HepG2 (cell line): ENCODE measurements around the gene ARHGAP33. TPM values are rescaled to one million over a fixed set of nuclear protein-coding genes. Genes with fewer than 3 reads are reported as not detected.

Experiments used
- HDAC6 ChIP-seq: fragments of 200-600 bp; sonication (generic); IDR thresholded peaks from 2 replicates; pipeline ENCODE4 v1.7.0; 2017; ENCODE audit warnings: mild to moderate bottlenecking, antibody characterized with exemption, low read length, low read depth
- HOXD1 ChIP-seq: sonication (generic); formaldehyde crosslinking; IDR thresholded peaks from 2 replicates; pipeline ENCODE4 v1.5.0; 2020; ENCODE audit warnings: missing genetic modification reagents
- MAFK ChIP-seq, 2 experiments: IDR thresholded peaks in 1 of 2; conservative IDR thresholded peaks in 1 of 2; 2 replicates each; pipeline ENCODE4 v1.6.1; 2011; ENCODE audit warnings: improper control_type of control experiment in 2 of 2, low read length in 2 of 2
- SSRP1 ChIP-seq: IDR thresholded peaks from 2 replicates; pipeline ENCODE4 v1.6.1; 2016; ENCODE audit warnings: control low read depth
- TBX2 ChIP-seq: sonication (generic); formaldehyde crosslinking; IDR thresholded peaks from 2 replicates; pipeline ENCODE4 v1.5.0; 2020; ENCODE audit warnings: missing genetic modification reagents, mild to moderate bottlenecking, borderline replicate concordance
- ZNF234 ChIP-seq: sonication (generic); formaldehyde crosslinking; conservative IDR thresholded peaks from 2 replicates; pipeline ENCODE4 v1.5.1; 2020; ENCODE audit warnings: mild to moderate bottlenecking, missing genetic modification reagents
- ZNF674 ChIP-seq: sonication (generic); formaldehyde crosslinking; IDR thresholded peaks from 2 replicates; pipeline ENCODE4 v1.5.0; 2020; ENCODE audit warnings: low read depth, mild to moderate bottlenecking, missing genetic modification reagents
- polyA plus RNA-seq, 8 experiments: library from polyadenylated mRNA; depleted of rRNA in 3 of 8; stranded (reverse) in 7 of 8; unstranded in 1 of 8; fragments of >200 nt; fragmentation: Illumina TruSeq in 4 of 8; extraction: Trizol in 4 of 8; gene quantifications; 2 replicates each; pipeline versions ENCODE4 v1.2.1 to v1.2.3, GENCODE V29; 2011 to 2016; ENCODE audit warnings: low read depth in 4 of 8, missing spikeins in 1 of 8, mixed read lengths in 1 of 8; ENCODE audit not compliant: insufficient read depth in 1 of 8
- total RNA-seq, 5 experiments: library from RNA; depleted of rRNA; stranded (reverse); fragments of >200 nt; fragmentation: Illumina TruSeq; extraction: Trizol; gene quantifications; 2 replicates each; pipeline ENCODE4 v1.2.3, GENCODE V29; 2016; ENCODE audit warnings: low read depth in 1 of 5
- TF ChIP-seq, protein P1 (sequence below), 2 experiments: fragments of 450-650 bp in 1 of 2; sonication (generic) in 1 of 2; formaldehyde crosslinking in 1 of 2; IDR thresholded peaks; 2 replicates each; pipeline versions ENCODE4 v1.6.1 to v1.8.0; 2016 to 2022; ENCODE audit warnings: antibody characterized with exemption in 1 of 2, mild to moderate bottlenecking in 1 of 2, missing genetic modification reagents in 1 of 2
- TF ChIP-seq, protein P2 (sequence below): sonication (generic); formaldehyde crosslinking; IDR thresholded peaks from 2 replicates; pipeline ENCODE4 v1.8.0; 2022; ENCODE audit warnings: missing genetic modification reagents, low read depth, mild to moderate bottlenecking, borderline replicate concordance
- TF ChIP-seq, protein P3 (sequence below): sonication (generic); formaldehyde crosslinking; IDR thresholded peaks from 2 replicates; pipeline ENCODE4 v1.4.0; 2020; ENCODE audit warnings: missing genetic modification reagents
- TF ChIP-seq, protein P4 (sequence below): sonication (generic); formaldehyde crosslinking; IDR thresholded peaks from 2 replicates; pipeline ENCODE4; 2020; ENCODE audit warnings: missing genetic modification reagents, mild to moderate bottlenecking, borderline replicate concordance

Gene ARHGAP33
- total and polyA plus RNA-seq, 2 of the 13 experiments (the other 11 are each of a cell fraction or from before 2014, with no cell fraction given): 1.3 to 2.7 TPM

DNA sequence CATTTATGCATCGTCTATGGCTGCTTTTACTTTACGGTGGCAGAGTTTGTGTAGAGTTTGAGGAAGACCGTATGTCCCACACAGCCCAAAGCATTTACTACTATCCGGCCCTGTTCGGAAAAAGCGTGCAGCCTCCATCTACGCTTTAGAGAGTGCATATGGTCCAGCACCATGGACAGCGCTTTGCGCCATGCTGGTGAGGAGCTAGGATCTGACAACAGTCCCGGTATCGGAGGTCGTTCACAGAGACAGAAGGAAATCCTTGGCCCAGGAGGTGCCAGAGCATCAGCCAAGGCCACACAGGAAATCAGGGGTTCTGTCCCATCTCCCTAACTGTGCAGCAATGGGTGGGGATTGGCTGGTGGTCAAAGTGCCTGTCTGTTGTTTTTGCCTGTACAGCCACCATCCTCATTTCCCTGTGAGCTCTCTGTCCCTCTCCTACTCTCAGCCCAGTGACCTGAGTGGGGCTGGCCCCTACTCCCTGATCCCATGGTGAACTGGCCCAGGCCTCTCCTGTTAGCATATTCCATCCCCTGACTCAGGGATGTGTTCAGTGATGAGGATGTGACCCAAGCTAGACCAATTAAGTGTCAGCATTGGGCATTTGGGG lies 53.4 kb downstream of the ARHGAP33 start (continued):
- TF ChIP-seq, protein P1, sequence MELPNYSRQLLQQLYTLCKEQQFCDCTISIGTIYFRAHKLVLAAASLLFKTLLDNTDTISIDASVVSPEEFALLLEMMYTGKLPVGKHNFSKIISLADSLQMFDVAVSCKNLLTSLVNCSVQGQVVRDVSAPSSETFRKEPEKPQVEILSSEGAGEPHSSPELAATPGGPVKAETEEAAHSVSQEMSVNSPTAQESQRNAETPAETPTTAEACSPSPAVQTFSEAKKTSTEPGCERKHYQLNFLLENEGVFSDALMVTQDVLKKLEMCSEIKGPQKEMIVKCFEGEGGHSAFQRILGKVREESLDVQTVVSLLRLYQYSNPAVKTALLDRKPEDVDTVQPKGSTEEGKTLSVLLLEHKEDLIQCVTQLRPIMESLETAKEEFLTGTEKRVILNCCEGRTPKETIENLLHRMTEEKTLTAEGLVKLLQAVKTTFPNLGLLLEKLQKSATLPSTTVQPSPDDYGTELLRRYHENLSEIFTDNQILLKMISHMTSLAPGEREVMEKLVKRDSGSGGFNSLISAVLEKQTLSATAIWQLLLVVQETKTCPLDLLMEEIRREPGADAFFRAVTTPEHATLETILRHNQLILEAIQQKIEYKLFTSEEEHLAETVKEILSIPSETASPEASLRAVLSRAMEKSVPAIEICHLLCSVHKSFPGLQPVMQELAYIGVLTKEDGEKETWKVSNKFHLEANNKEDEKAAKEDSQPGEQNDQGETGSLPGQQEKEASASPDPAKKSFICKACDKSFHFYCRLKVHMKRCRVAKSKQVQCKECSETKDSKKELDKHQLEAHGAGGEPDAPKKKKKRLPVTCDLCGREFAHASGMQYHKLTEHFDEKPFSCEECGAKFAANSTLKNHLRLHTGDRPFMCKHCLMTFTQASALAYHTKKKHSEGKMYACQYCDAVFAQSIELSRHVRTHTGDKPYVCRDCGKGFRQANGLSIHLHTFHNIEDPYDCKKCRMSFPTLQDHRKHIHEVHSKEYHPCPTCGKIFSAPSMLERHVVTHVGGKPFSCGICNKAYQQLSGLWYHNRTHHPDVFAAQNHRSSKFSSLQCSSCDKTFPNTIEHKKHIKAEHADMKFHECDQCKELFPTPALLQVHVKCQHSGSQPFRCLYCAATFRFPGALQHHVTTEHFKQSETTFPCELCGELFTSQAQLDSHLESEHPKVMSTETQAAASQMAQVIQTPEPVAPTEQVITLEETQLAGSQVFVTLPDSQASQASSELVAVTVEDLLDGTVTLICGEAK (IDR thresholded peaks at IDR 0.05): no peak
- TF ChIP-seq, protein P1 (CRISPR knock-in tag; IDR thresholded peaks at IDR 0.05): peak; percentile 86
- TF ChIP-seq, protein P2, sequence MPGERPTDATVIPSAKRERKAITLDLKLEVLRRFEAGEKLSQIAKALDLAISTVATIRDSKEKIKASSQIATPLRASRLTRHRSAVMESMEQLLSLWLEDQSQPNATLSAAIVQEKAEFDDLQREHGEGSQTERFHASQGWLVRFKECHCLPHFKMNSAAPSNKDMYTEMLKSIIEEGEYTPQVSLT: no peak
- TF ChIP-seq, protein P3, sequence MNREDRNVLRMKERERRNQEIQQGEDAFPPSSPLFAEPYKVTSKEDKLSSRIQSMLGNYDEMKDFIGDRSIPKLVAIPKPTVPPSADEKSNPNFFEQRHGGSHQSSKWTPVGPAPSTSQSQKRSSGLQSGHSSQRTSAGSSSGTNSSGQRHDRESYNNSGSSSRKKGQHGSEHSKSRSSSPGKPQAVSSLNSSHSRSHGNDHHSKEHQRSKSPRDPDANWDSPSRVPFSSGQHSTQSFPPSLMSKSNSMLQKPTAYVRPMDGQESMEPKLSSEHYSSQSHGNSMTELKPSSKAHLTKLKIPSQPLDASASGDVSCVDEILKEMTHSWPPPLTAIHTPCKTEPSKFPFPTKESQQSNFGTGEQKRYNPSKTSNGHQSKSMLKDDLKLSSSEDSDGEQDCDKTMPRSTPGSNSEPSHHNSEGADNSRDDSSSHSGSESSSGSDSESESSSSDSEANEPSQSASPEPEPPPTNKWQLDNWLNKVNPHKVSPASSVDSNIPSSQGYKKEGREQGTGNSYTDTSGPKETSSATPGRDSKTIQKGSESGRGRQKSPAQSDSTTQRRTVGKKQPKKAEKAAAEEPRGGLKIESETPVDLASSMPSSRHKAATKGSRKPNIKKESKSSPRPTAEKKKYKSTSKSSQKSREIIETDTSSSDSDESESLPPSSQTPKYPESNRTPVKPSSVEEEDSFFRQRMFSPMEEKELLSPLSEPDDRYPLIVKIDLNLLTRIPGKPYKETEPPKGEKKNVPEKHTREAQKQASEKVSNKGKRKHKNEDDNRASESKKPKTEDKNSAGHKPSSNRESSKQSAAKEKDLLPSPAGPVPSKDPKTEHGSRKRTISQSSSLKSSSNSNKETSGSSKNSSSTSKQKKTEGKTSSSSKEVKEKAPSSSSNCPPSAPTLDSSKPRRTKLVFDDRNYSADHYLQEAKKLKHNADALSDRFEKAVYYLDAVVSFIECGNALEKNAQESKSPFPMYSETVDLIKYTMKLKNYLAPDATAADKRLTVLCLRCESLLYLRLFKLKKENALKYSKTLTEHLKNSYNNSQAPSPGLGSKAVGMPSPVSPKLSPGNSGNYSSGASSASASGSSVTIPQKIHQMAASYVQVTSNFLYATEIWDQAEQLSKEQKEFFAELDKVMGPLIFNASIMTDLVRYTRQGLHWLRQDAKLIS (CRISPR knock-in tag): 0 out of 2 replicates have a peak, but pooled peaks have one; percentile 63
- TF ChIP-seq SSRP1 (CRISPR knock-in tag): no peak
- peak; percentile 76 for TF ChIP-seq HOXD1 (CRISPR knock-in tag)
- no peak for TF ChIP-seq HDAC6
- TF ChIP-seq ZNF234 (CRISPR knock-in tag): no peak
- TF ChIP-seq MAFK (conservative IDR thresholded peaks at IDR 0.05 in 1 of 2, IDR thresholded peaks at IDR 0.05 in 1 of 2; ENCODE audit: low read length in 2 of 2): no peak
- no peak for TF ChIP-seq ZNF674
- TF ChIP-seq TBX2 (CRISPR knock-in tag): peak; percentile 68
- TF ChIP-seq, protein P4, sequence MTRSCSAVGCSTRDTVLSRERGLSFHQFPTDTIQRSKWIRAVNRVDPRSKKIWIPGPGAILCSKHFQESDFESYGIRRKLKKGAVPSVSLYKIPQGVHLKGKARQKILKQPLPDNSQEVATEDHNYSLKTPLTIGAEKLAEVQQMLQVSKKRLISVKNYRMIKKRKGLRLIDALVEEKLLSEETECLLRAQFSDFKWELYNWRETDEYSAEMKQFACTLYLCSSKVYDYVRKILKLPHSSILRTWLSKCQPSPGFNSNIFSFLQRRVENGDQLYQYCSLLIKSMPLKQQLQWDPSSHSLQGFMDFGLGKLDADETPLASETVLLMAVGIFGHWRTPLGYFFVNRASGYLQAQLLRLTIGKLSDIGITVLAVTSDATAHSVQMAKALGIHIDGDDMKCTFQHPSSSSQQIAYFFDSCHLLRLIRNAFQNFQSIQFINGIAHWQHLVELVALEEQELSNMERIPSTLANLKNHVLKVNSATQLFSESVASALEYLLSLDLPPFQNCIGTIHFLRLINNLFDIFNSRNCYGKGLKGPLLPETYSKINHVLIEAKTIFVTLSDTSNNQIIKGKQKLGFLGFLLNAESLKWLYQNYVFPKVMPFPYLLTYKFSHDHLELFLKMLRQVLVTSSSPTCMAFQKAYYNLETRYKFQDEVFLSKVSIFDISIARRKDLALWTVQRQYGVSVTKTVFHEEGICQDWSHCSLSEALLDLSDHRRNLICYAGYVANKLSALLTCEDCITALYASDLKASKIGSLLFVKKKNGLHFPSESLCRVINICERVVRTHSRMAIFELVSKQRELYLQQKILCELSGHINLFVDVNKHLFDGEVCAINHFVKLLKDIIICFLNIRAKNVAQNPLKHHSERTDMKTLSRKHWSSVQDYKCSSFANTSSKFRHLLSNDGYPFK (CRISPR knock-in tag): no peak
